NCI-H2029 treated with DMSO at 0.1 percent for 48 hours (cell line): Measurements from ENCODE around the gene PROC.

ENCODE experiments used
- DNase-seq: peaks from one replicate; lab custom pipeline; 2025; lab: John Stamatoyannopoulos, UW

PROC gene

GRCh38 chr2:127418300-127419111 is at the start of gene PROC:
Gene PROC, plus strand, starts transcription at chr2:127418427. Its CDS starts 1,516 bp downstream, at chr2:127419943.
- DNase-seq = no peak

DNA sequence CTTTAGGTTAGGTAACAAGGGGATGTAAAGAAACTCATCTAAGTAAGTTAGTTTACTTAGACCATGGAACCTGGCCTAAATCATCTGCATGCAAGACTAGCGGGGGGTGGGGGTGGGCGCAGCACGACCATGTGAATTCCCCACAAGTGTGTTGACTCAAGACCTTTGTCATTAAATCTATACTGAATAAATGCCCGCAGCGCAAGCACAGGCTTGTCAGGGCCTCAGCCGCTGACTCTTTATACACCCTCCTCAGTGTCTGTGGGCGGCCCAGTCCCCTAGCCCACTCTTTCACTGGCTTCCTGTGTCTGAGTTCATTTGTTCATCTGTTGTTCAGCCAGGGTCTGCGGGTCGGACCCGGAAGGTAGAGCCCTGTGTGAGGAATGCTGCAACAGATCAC is 48.2 kb upstream of the PROC start:
- DNase-seq = no peak

DNA sequence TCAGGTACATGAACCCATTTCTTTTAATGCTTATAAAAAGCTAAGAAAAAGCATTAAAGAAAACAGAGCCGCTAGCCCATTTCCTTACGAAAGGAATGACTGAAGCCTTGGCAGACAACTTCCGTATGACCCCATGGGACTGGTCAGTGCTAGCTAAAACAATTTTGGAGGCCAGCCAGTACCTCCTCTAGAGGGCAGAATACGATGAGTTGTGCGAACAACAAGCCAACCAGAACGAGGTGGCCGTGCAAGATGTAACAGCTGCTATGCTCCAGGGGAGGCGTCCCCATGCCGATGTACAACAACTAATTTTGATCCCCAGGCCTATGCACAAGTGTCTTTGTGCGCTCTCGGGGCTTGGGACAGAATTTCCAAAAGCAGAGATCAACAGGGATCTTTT is 47.2 kb upstream of the PROC start:
- DNase-seq = no peak

DNA sequence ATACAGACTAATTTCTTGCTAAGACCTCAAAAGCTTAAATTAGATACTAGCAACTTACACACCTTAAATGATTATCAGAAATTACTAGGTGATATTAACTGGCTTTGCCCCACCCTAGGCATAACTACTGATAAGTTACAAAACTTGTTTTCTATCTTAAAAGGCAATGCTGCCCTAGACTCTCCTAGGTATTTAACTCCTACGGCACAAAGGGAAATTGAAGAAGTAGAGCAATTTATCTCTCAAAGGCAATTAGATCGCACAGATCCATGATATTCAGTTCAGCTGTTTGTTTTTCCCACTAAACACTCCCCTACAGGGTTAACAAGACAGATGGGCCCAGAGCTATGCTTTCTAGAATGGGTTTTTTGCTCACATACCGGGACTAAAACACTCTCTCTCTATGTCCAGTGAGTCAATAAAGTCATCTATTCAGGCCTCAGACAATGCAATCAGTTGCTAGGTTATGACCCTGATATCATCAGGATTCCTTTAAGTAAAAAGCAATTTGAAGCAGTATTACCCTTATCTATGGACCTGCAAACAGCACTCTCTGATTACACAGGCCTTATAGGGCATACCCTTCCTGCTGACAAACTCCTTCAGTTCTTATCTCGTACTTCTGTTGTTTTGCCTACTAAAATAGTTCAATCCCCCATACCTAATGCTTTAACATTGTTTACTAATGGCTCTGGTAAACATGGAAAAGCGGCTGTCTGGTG is 44.7 kb upstream of the PROC start:
- no peak for DNase-seq

DNA sequence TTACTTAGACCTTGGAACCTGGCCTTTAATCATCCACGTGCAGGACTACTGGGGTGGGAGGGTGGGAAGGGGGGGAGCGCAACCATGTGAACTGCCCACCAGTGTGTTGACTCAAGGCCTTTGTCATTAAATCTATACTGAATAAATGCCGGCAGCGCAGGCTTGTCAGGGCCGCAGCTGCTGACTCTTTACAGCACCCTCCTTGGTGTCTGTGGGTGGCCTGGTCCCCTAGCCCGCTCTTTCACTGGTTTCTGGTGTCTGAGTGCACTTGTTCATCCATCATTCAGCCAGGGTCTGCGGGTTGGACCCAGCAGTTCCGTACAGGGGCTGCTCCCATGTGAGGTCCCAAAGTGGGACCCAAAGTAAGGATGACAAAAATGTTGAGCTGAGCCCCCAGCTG is 42.0 kb upstream of the PROC start:
- DNase-seq = no peak

GRCh38 chr2:127377262-127377661 is 41.0 kb upstream of the PROC start:
- DNase-seq = no peak

- DNase-seq = no peak
Measured at GRCh38 chr2:127378720-127379119, 39.5 kb upstream of the PROC start.

DNA sequence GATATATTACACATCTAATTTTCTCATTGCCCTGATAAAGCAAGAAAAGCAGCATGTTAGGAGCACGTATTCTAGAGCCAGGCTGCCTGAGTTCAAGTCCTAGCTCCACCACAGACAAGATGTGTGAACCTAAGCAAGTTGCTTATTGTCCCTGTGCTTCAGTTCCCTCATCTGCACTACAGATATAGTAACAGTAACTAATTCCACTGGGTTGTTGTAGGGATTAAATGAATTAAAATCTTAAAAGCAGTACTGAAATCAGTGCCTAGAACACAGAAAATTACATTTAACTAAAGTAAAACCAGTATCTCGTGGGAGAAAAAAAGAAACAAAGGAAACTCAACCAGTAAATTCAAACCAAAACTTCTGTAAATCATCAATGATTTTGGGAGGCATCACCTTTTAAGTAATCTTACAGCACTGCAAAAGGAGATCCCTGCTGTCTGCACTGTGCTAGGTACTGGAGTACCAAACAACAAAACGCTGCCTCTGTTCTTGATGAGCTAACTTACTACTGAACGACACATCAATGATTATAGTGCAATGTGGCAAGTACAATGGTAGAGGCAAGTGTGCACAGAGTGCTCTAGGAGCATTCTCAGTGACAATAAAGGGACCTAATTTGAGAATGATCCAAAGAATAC is 38.4 kb upstream of the PROC start:
- DNase-seq = no peak

DNA sequence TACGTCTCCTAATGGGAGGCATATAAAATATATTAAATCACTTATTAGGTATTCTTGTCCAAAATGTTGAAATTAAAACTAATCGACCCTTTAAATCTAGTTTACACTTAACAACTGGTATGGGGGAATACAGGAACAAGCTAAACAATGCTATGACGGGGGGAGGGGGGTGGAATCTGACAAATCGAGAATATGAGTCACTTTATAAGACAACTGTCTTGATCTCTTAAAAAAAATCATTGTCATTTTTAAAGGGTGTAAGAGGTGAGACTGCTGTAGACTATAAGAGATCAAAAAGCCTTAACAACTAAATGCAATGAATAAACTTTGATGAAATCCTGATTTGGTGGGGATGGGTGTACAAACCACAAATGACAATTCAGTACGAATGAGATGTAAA is 36.5 kb upstream of the PROC start:
- no peak for DNase-seq

GRCh38 chr2:127382831-127383230 is 35.4 kb upstream of the PROC start:
- DNase-seq = no peak

GRCh38 chr2:127384529-127384928 is 33.7 kb upstream of the PROC start:
- DNase-seq = no peak

DNA sequence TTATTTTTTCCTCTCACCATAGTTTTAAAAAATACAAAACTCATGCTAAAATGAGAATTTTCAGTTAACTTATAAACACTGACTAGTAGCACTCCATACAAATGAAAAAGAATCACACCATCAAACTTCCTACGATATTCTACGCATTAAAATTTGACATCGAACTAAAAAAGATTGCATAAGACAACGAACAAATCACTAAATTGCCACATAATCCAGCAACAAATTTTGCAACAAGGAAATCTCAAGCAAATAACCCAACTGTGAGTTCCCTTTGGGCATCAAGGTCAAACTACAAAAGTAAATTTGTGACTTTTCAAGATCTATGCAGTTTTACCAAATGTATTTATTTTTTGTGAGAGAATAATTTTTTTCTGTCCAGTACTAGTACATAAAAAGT is 32.0 kb upstream of the PROC start:
- DNase-seq = no peak

- DNase-seq = peak; percentile 15
Measured at GRCh38 chr2:127386764-127387654, 31.2 kb upstream of the PROC start.

DNA sequence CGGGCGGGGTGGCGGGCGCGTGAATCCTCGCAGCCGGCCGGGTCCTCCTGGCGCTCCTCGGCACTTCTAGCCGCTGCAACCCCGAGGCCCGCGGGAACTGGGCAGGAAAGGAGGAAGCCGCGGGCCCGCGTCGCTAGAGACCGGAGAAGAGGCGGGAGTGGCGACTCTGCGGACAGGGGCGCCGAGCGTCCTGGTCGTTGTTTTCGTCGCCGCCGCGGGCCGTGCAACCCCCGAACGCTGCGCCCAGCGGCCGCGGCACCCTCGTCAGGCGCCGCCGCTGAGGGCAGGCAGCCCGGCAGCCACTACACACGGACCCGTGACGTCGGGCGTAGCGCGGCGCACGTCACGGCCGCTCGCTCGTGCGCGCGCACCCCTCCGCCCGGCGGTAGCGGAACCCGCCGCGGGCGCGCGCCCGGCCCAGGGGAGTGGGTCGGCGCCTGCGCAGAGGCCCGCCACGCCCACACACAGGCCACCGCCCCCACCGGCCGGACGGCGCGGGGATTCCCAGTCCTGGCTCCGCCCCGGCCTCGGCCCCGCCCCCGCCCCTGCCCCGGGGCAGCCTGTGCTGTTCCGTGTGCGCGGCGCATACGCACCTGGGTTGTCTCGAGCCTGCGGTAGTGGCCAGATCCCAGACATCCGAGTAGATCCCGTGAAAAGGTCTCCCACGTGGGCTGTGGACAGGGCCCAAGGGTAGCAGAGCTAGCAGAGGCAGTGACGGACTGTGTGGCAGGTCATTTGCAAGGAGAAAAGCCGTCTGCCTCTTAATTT is 30.4 kb upstream of the PROC start, which contains the start of gene MAP3K2:
TSS of gene MAP3K2 (minus strand) at position 321 of the 768 bp plus-strand sequence. CDS start 44,846 bp downstream, outside the sequence.
- peak; percentile 61 for DNase-seq

DNA sequence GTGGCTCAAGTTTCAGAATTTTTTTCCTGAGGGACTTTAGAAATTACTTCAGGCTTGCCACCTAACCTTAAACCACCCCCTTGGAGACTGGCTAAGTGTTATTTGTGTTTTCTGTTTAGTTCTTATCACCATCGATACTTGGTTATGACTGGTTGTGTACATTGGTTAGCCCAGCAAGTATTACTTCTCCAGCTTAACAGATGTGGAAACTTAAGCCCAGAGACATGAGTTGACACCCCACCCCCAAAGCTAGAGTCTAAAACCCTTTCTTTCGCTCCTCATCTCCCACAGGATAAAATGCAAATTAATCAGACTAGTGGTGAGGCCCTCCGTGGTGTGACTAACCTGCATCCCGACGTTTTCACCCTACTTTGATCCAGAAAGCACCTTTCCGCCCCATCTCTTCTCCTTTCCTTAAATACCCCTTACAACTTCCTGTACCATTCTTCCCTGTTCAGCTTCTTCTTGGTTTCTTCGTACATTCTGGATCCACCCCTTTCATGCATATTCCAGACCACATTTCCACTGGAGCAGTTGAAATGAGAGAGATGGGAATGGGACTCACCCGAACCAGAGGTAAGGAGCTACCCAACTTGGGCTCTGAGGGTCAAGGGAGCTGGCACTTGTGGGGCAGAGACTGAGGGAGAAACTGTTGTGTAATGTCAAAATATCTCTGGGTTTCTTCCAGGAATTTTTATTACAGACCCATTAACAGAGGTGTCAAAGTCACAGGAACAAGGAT is 29.6 kb upstream of the PROC start:
- no peak for DNase-seq

DNA sequence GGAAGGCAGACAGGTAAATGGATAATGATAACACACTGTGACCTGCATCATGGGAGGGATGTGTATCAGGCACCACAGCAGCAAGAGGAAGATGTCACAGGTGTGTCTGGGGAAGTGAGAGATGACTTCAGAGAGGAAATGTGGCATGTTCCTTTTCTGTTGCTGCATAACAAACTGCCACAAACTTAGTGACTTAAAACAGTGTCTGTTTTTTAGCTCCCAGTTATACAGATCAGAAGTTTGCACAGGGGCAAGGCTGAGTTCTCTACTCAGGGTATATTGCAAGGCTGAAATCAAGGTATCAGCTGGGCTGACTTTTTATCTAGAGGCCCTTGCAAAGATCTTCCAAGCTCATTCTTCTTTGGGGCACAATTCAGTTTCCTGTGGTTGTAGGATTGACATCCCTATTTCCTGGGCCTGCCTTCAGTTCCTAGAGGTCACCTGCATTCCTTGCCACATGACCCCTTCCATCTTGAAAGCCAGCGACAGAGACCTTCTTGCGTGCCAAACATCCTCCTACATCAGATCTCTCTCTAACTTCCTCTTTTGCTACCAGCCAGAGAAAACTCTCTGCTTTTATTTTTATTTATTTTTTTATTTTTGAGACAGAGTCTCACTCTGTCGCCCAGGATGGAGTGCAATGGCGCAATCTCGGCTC is 28.3 kb upstream of the PROC start:
- no peak for DNase-seq

DNA sequence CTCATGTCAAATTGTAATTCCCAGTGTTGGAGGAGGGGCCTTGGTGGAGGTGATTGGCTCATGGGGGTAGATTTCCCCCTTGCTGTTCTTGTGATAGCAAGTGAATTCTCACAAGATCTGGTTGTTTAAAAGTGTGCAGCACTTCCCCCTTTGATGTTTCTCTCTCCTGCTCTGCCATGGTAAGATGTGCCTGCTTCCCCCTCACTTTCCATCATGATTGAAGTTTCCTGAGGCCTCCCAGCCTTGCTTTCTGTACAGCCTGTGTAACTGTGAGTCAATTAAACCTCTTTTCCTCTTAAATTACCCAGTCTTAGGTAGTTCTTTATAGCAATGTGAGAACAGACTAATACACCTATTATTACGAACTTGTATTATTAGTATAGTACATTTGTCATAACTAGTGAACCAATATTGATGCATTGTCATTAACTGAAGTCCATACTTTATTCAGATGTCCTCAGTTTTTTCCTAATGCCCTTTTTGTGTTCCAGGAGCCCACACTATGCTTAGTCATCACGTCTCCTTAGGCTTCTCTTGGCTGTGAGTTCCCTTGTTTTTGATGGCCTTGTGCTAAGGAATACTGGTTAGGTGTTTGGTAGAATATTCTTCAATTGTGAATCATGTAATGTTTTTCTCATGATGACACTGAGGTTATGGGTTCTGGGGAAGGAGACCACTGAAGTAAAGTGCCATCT is 25.9 kb upstream of the PROC start:
- DNase-seq = no peak

DNA sequence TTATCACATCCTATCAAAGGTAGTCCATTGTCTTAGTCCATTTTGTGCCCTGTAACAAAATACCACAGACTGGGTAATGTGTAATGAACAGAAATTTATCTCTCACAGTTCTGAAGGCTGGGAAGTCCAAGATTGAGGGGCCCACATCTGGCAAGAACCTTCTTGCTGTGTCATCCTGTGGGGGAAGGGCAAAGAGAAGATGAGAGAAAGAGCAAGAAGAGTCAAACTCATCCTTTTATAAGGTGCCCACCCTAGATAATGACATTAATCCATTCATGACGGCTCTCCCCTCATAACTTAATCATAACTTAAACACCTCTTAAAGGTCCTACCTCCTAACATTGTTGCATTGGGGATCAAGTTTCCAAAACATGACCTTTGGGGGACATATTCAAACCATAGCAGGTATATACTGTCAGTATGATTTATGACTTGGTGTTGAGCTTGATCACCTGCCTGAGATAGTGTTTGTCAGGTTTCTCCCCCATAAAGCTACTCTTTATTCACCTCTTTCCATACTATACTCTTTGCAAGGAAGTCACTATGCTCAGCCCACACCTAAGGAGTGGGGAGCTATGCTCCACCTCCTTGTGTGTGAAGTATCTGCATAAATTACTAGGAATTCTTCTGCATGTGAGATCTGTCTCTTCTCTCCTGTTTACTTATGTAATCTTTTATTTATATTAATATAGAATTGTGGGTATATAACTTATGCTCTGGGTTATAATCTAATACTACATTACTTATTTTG is 25.2 kb upstream of the PROC start:
- no peak for DNase-seq
